ENCODE measurements around the gene CEP55. TPM values are rescaled to one million over a fixed set of nuclear protein-coding genes. Genes with fewer than 3 reads are reported as not detected.

CEP55 gene
- 0.35 TPM for total RNA-seq
- long read RNA-seq, partial matches to known transcripts: 0 of 1 reads
- long read RNA-seq, other reads (novel, unspliced or antisense): 1 of 1 reads

DNA sequence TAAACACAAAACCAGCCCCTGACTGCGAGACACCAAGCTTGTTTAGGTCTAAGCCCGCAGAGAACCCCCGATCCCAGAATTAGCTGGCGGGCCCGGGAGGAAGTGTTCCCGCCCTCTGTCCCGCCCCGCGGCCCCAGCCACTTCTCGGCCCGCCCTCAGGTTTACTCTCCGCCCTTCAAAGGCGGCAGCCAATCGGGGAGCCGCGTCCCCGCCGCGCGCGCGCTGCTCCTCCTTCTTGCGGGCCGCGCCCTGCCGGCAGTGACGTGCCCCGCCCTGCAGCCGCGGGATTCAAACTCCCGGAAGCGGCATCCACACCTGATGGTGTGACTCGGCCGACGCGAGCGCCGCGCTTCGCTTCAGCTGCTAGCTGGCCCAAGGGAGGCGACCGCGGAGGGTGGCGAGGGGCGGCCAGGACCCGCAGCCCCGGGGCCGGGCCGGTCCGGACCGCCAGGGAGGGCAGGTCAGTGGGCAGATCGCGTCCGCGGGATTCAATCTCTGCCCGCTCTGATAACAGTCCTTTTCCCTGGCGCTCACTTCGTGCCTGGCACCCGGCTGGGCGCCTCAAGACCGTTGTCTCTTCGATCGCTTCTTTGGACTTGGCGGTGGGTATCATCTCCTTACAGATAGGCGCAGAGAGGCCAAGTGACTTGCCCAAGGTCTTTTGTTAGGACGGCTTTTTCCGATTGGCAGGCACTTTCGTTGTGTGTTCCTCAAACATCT, at the start of gene CEP55:
Gene CEP55 (plus strand): TSS at position 291 of the 720 bp plus-strand sequence. CDS start 3,440 bp downstream, outside the sequence.
- Histone ChIP-seq H3K27me3 (no peaks in the 10 kb centered on the region), H3K4me3 (peak within 1 kb of the TSS; percentile 80), H3K9me3 (no peaks in the 10 kb centered on the region), H3K4me1 (peaks cover 3% of the 10 kb centered on the region), H3K36me3 (no peaks in the 10 kb centered on the region), H3K27ac (peak within 1 kb of the TSS; percentile 32)
- TF ChIP-seq, protein P1, sequence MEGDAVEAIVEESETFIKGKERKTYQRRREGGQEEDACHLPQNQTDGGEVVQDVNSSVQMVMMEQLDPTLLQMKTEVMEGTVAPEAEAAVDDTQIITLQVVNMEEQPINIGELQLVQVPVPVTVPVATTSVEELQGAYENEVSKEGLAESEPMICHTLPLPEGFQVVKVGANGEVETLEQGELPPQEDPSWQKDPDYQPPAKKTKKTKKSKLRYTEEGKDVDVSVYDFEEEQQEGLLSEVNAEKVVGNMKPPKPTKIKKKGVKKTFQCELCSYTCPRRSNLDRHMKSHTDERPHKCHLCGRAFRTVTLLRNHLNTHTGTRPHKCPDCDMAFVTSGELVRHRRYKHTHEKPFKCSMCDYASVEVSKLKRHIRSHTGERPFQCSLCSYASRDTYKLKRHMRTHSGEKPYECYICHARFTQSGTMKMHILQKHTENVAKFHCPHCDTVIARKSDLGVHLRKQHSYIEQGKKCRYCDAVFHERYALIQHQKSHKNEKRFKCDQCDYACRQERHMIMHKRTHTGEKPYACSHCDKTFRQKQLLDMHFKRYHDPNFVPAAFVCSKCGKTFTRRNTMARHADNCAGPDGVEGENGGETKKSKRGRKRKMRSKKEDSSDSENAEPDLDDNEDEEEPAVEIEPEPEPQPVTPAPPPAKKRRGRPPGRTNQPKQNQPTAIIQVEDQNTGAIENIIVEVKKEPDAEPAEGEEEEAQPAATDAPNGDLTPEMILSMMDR (IDR thresholded peaks at IDR 0.05): no peak
- intact Hi-C loops (cut with DNase I): no loop called here
- peak; percentile 100 for ATAC-seq
- DNase-seq: peak; percentile 98

DNA sequence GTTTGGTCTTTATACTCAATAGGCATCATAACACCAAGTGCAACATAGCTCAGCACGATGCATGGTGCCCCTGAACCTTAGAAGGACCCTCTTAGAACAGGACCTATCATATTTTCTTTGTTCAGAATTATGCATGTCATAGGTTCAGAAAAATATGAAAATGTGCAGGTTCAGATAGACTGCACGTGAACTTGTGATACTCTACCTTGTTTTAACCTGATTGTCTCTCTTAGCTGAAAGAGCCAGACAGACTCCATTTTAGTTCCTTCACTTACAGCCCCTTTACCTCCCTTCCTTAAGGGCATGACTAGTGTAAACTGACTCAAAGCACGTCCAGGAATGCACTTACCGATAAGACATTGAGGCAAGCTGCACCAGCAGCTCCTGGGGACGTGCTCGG, 49.4 kb upstream of the CEP55 start:
- TF ChIP-seq, protein P1 (IDR thresholded peaks at IDR 0.05): no peak
- DNase-seq (no peak), ATAC-seq (no peak)
- Histone ChIP-seq H3K4me1 (peaks cover 45% of the 10 kb centered on the region), H3K27ac (peak overlapping the region; percentile 92), H3K27me3 (no peaks in the 10 kb centered on the region), H3K36me3 (peaks cover 18% of the 10 kb centered on the region), H3K9me3 (no peaks in the 10 kb centered on the region), H3K4me3 (no peak overlapping the region)
- intact Hi-C loops (cut with DNase I): no loop called here

DNA sequence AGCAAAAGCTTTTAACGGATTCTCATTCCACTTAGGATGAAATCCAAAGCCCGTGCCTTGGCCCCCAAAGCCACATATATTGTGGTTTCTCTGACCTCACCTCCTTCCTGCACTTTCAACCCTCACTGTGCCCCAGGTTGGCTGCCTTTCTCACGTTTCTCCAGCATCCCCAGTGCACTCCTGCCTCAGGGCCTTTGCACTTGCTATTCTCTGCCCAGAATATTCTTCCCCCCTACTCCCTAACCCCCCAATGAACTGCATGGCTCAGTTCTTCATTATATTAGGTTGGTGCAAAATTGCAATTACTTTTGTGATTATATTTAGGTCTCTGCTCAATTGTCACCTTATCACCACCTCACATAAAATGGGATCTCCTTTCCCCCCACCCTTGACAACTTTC, 48.4 kb upstream of the CEP55 start:
- peaks cover 36% of the 10 kb centered on the region for H3K4me1 ChIP-seq
- no peaks in the 10 kb centered on the region for H3K9me3 ChIP-seq
- H3K27me3 ChIP-seq: no peaks in the 10 kb centered on the region
- TF ChIP-seq, protein P1 (IDR thresholded peaks at IDR 0.05): no peak
- no peak for DNase-seq
- peaks cover 20% of the 10 kb centered on the region for H3K36me3 ChIP-seq
- intact Hi-C loops (cut with DNase I): no loop called here
- peak overlapping the region; percentile 6 for H3K27ac ChIP-seq
- H3K4me3 ChIP-seq: no peak overlapping the region
- ATAC-seq: no peak

DNA sequence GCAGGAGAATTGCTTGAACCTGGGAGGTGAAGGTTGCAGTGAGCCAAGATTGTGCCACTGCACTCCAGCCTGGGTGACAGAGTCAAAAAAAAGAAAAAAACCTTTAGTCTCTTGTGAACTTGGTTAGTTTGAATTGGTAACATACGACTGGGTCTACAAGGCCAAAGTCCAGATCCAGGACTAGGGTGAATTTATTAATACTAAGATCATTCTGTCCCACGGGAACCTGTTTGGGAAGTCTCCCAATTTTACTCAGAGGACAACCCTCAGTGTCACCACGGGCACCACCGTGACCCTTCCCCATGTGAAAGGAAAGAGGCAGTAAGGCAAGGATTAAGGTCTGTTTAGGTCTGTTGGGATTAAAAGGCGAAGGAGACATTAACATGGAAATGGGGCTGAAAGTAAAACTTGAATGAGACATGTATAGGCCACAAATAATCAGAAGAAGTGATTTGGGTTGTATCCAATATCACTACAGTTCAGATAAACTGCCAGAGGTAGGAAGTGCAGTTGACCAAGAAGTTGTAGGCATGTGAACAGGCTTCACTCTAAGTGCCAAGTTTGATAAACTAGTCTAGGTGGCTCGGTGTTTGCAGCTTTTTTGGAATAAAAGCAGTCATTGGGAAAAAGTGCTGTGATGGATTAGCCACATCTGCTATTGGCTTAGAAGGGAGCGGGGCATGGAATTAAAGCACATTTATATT, 45.0 kb upstream of the CEP55 start:
- H3K9me3 ChIP-seq: no peaks in the 10 kb centered on the region
- DNase-seq (no peak), ATAC-seq (no peak)
- no peaks in the 10 kb centered on the region for H3K27me3 ChIP-seq
- H3K27ac ChIP-seq: peak overlapping the region; percentile 1
- TF ChIP-seq, protein P1 (IDR thresholded peaks at IDR 0.05): no peak
- H3K36me3 ChIP-seq: peaks cover 35% of the 10 kb centered on the region
- intact Hi-C loops (cut with DNase I): no loop called here
- H3K4me1 ChIP-seq: peaks cover 6% of the 10 kb centered on the region
- H3K4me3 ChIP-seq: no peak overlapping the region

DNA sequence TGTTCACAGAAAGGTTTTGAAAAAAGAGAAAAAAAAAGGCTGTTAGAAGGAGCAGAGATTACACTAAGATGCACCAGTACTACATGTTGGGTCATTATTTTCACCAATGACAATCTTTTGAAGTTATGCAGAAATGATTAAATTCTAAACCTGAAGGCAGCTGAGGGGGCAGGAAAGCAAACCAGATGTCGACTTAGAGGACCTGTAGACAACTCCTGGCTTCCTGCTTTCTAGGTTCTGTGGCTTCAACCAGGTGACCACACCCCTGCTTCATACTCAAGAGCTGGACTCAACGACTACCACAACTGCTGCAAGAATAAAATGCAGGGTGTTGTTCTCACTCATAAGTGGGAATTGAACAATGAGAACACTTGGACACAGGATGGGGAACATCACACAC, 44.3 kb upstream of the CEP55 start:
- Histone ChIP-seq H3K4me3 (no peak overlapping the region), H3K9me3 (no peaks in the 10 kb centered on the region), H3K4me1 (peaks cover 5% of the 10 kb centered on the region), H3K27ac (no peak overlapping the region), H3K36me3 (peaks cover 42% of the 10 kb centered on the region), H3K27me3 (no peaks in the 10 kb centered on the region)
- DNase-seq: no peak
- peak; percentile 77 for ATAC-seq
- TF ChIP-seq, protein P1 (IDR thresholded peaks at IDR 0.05): no peak
- intact Hi-C loops (cut with DNase I): no loop called here

Measured in upper lobe of right lung (tissue), 1 donor.